Measurements from ENCODE around the gene PITPNM3. TPM values are rescaled to one million over a fixed set of nuclear protein-coding genes. Genes with fewer than 3 reads are reported as not detected.

PITPNM3 gene
- total RNA-seq, 3 donors from 2014 or later, result 12.2 to 15.9 (median 15.6) TPM

- no peak for DNase-seq
- Histone ChIP-seq H3K4me1 (ENCODE audit: low read depth) (no peaks in the 10 kb centered on the region), H3K9me3 (no peaks in the 10 kb centered on the region), H3K36me3 (ENCODE audit: low read depth) (no peaks in the 10 kb centered on the region), H3K4me3 (no peak overlapping the region)
- TF ChIP-seq CTCF (IDR thresholded peaks at IDR 0.05), result no peak
- intact Hi-C loops (cut with DNase I, micrococcal nuclease), result no loop called here
- ATAC-seq, result no peak
Observed at GRCh38 chr17:6408735-6409134, 147.6 kb downstream of the PITPNM3 start.

- intact Hi-C loops (cut with DNase I, micrococcal nuclease), result no loop called here
- Histone ChIP-seq H3K36me3 (ENCODE audit: low read depth) (no peaks in the 10 kb centered on the region), H3K4me1 (ENCODE audit: low read depth) (no peaks in the 10 kb centered on the region), H3K9me3 (no peaks in the 10 kb centered on the region), H3K4me3 (no peak overlapping the region)
- TF ChIP-seq CTCF (IDR thresholded peaks at IDR 0.05), result no peak
- ATAC-seq, result no peak
- DNase-seq, result no peak
Observed at GRCh38 chr17:6408276-6408675, 148.1 kb downstream of the PITPNM3 start.

GRCh38 chr17:6402258-6402657 is 154.1 kb downstream of the PITPNM3 start:
- no peak for TF ChIP-seq CTCF (IDR thresholded peaks at IDR 0.05)
- H3K9me3 ChIP-seq, result no peaks in the 10 kb centered on the region
- no peak overlapping the region for H3K4me3 ChIP-seq
- no peaks in the 10 kb centered on the region for H3K36me3 ChIP-seq (ENCODE audit: low read depth)
- intact Hi-C loops (cut with DNase I, micrococcal nuclease), result no loop called here
- ATAC-seq (no peak), DNase-seq (no peak)
- no peaks in the 10 kb centered on the region for H3K4me1 ChIP-seq (ENCODE audit: low read depth)

Other genes starting within 250 kb of the PITPNM3 start
- not detected for gene AIPL1, start 121.4 kb downstream of the PITPNM3 start, total RNA-seq
- gene PIMREG, start 112.1 kb downstream of the PITPNM3 start, total RNA-seq, result 10 to 100 TPM in 1 of 3 donors, 1 to 10 TPM in 1, under 1 TPM in 1; 0.95 to 13.0 (median 3.2) TPM
- 10 to 100 TPM; 15.5 to 22.8 (median 18.6) TPM for gene KIAA0753, start 84.2 kb upstream of the PITPNM3 start, total RNA-seq
- 100 to 1,000 TPM in 2 of 3 donors, 10 to 100 TPM in 1; 52.2 to 115 (median 106) TPM for gene TXNDC17, start 84.5 kb upstream of the PITPNM3 start, total RNA-seq
- gene MED31, start 95.0 kb upstream of the PITPNM3 start, total RNA-seq, result 10 to 100 TPM; 12.1 to 13.5 (median 12.6) TPM
- 1 to 10 TPM; 2.2 to 2.7 (median 2.3) TPM for gene C17orf100, start 95.2 kb upstream of the PITPNM3 start, total RNA-seq
- not detected for gene SLC13A5, start 156.8 kb upstream of the PITPNM3 start, total RNA-seq
- gene XAF1, start 199.5 kb upstream of the PITPNM3 start, total RNA-seq, result 10 to 100 TPM; 15.7 to 37.4 (median 25.4) TPM
- gene FBXO39, start 219.7 kb upstream of the PITPNM3 start, total RNA-seq, result under 1 TPM in 1 of 3 donors, not detected in 2; 0.16 TPM